HG03196 (cell line): ENCODE measurements around the gene UBALD2.
A peak's percentile ranks its signal among the peaks of the same experiment; 100 is the strongest.
"Not testable (repeated sequence)": the region's sequence is repeated elsewhere in the genome, so short reads cannot be mapped to it uniquely, and the experiment has no call there.

Experiments
- ATAC-seq: cut with Tn5 transposase; IDR thresholded peaks from one replicate; pipeline ENCODE4 v1.9.1; 2021; ENCODE audit not compliant: unreplicated experiment

Gene UBALD2

GRCh38 chr17:76264755-76265623, at the start of gene UBALD2:
Gene UBALD2 (plus strand): TSS chr17:76265348. CDS start chr17:76265506, 158 bp downstream.
- ATAC-seq: peak; percentile 60

- no peak for ATAC-seq
Observed at GRCh38 chr17:76217081-76217480, 48.1 kb upstream of the UBALD2 start.

GRCh38 chr17:76219670-76220383, 45.3 kb upstream of the UBALD2 start:
- no peak for ATAC-seq

- ATAC-seq: no peak
Observed at GRCh38 chr17:76223802-76224201, 41.3 kb upstream of the UBALD2 start.

- not testable (repeated sequence) for ATAC-seq
Observed at GRCh38 chr17:76225373-76226086, 39.6 kb upstream of the UBALD2 start.

GRCh38 chr17:76226749-76227148, 38.4 kb upstream of the UBALD2 start:
- ATAC-seq: not testable (repeated sequence)

- no peak for ATAC-seq
Observed at GRCh38 chr17:76232342-76232741, 32.8 kb upstream of the UBALD2 start.

GRCh38 chr17:76233588-76234353, 31.4 kb upstream of the UBALD2 start:
- no peak for ATAC-seq

- ATAC-seq: no peak
Observed at GRCh38 chr17:76234354-76234679, 30.8 kb upstream of the UBALD2 start.

- ATAC-seq: no peak
Observed at GRCh38 chr17:76235883-76236282, 29.3 kb upstream of the UBALD2 start.

- no peak for ATAC-seq
Observed at GRCh38 chr17:76236603-76237002, 28.5 kb upstream of the UBALD2 start.

GRCh38 chr17:76237859-76238313, 27.3 kb upstream of the UBALD2 start:
- ATAC-seq: no peak

GRCh38 chr17:76238847-76239537, 26.2 kb upstream of the UBALD2 start:
- ATAC-seq: no peak

GRCh38 chr17:76239538-76240274, 25.4 kb upstream of the UBALD2 start:
- peak; percentile 13 for ATAC-seq

GRCh38 chr17:76240461-76241203, 24.5 kb upstream of the UBALD2 start, which contains the start of gene RNF157:
Gene RNF157 (minus strand): TSS chr17:76240493. CDS start chr17:76240240, 253 bp downstream.
- peak; percentile 60 for ATAC-seq

GRCh38 chr17:76241204-76241538, 24.0 kb upstream of the UBALD2 start:
- ATAC-seq: no peak

GRCh38 chr17:76241691-76242255, 23.4 kb upstream of the UBALD2 start:
- no peak for ATAC-seq
